Lower leg skin (tissue), 4 donors: Measurements from ENCODE around the gene TSPAN33. TPM values are rescaled to one million over a fixed set of nuclear protein-coding genes. Genes with fewer than 3 reads are reported as not detected.

Experiments
- DNase-seq, 2 donors: peaks; one replicate each; pipeline ENCODE4 v3.0.0-alpha.2; 2019; ENCODE audit warnings: low spot score in 2 of 2
- H3K4me3 ChIP-seq: fragments of 200-600 bp; sonication (generic); 2 replicates; pipeline ENCODE4 v1.5.1; 2017; ENCODE audit warnings: mild to moderate bottlenecking, low read depth; ENCODE audit not compliant: poor library complexity, severe bottlenecking
- POLR2A ChIP-seq, 2 donors: fragments of 450-650 bp; IDR thresholded peaks; one replicate each; pipeline ENCODE4 v1.6.1; 2016 to 2017; ENCODE audit warnings: antibody characterized with exemption in 2 of 2, mild to moderate bottlenecking in 1 of 2, moderate library complexity in 1 of 2
- WGBS, 2 donors: methylation state at CpG; one replicate each; pipeline ENCODE4 v1.1.5; 2018; 5-methylcytosine and 5-hydroxymethylcytosine counted together
- intact Hi-C: fragments of 100-400 bp; cut with DNase I; formaldehyde crosslinking; loops from one replicate; pipeline ENCODE4 v1.15.0; 2023; ENCODE audit warnings: low total_unique reads
- total RNA-seq, 4 donors: library from RNA; depleted of rRNA; stranded (reverse); fragments of >200 nt; gene quantifications; one replicate each; pipeline ENCODE4 v1.1.0, GENCODE V29; 2016
- TF ChIP-seq, protein P1 (sequence below), 3 donors: fragments of 450-650 bp; IDR thresholded peaks; one replicate each; pipeline ENCODE4 v1.5.1; 2016; ENCODE audit warnings: antibody characterized with exemption in 3 of 3, mild to moderate bottlenecking in 3 of 3, moderate library complexity in 2 of 3

TSPAN33 gene
- total RNA-seq, 4 donors from 2014 or later = 7.4 to 13.4 (median 9.9) TPM

DNA sequence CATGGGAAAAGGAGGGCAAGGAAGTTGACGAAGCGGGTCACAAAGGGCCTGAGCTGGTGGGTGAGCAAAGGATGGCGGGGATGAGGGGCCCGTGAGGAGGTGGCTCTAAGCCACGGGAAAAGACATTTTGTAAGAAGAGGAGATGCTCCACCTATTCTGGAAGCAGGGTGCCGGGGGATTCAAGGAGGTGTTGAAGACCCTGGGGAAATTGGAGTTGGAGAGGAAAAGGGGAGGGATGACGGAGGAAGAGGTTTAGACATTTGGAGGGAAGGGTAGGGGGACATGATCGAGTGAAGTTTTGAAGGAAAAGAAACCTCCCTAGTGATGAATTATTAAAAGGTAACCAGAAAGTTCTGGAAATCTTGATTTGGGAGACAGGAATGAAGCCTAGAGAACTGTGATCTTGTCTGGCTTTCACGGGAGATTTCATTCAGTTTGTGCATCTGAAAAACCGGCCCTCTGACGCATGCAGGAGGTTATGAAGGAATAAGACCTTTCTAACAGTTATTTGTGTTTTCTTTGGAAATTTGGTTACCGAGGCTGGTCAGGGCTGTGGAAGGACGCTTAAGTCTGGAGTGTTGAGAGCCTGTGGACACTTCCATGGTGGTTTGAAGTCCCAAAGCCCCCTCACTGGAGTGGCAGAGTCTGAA lies 45.3 kb downstream of the TSPAN33 start:
- intact Hi-C loops = no loop called here
- 33 to 38% methylated on average over 13 of the region's 13 CpGs for WGBS, 2 donors
- peak in 1 of 2 donors; percentile 3 for DNase-seq
- TF ChIP-seq POLR2A (IDR thresholded peaks at IDR 0.05) = no peak
- peak overlapping the region; percentile 59 for H3K4me3 ChIP-seq

DNA sequence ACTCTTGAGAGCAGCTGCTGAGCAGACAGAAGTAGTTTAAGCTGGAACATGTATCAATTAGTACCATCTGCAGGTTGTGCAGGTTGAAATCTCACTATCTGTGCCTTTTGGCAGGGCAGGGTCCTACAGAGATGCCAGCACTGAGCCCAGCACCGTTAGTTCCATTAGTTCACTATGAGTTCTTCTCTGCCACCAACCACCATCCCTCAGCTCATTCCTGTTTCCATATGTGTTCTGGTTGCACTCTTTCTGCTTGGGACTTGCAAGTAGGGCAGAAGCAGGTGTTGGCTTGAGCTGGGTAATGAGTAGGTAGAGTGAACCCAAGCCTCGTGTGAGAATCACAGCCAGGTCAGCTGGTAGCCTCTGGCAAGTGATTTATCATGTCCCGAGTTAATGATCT lies 46.8 kb downstream of the TSPAN33 start:
- WGBS, 2 donors = 53 to 70% methylated on average over 3 of the region's 3 CpGs
- intact Hi-C loops = no loop called here
- TF ChIP-seq POLR2A (IDR thresholded peaks at IDR 0.05) = no peak
- TF ChIP-seq, protein P1, sequence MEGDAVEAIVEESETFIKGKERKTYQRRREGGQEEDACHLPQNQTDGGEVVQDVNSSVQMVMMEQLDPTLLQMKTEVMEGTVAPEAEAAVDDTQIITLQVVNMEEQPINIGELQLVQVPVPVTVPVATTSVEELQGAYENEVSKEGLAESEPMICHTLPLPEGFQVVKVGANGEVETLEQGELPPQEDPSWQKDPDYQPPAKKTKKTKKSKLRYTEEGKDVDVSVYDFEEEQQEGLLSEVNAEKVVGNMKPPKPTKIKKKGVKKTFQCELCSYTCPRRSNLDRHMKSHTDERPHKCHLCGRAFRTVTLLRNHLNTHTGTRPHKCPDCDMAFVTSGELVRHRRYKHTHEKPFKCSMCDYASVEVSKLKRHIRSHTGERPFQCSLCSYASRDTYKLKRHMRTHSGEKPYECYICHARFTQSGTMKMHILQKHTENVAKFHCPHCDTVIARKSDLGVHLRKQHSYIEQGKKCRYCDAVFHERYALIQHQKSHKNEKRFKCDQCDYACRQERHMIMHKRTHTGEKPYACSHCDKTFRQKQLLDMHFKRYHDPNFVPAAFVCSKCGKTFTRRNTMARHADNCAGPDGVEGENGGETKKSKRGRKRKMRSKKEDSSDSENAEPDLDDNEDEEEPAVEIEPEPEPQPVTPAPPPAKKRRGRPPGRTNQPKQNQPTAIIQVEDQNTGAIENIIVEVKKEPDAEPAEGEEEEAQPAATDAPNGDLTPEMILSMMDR (IDR thresholded peaks at IDR 0.05) = no peak
- H3K4me3 ChIP-seq = no peak overlapping the region
- DNase-seq = peak in 1 of 2 donors; percentile 59

DNA sequence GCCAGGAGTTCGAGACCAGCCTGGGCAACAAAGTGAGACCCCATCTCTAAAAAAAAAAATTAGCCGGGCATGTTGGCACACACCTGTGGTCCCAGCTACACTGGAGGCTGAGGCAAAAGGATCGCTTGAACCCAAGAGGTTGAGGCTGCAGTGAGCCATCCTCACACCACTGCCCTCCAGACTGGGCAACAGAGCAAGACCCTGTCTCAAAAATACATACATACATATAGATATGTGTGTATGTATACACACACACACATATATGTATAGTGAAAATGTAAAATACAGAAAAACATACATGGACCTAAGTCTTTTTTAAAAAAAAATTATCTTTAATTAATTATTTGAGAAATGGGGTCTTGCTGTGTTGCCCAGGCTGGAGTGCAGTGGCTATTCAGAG lies 49.4 kb downstream of the TSPAN33 start:
- TF ChIP-seq POLR2A (IDR thresholded peaks at IDR 0.05) = no peak
- TF ChIP-seq, protein P1 (IDR thresholded peaks at IDR 0.05) = no peak
- WGBS, 2 donors = 87 to 94% methylated on average over 3 of the region's 3 CpGs
- intact Hi-C loops = no loop called here
- no peak overlapping the region for H3K4me3 ChIP-seq
- DNase-seq = no peak

DNA sequence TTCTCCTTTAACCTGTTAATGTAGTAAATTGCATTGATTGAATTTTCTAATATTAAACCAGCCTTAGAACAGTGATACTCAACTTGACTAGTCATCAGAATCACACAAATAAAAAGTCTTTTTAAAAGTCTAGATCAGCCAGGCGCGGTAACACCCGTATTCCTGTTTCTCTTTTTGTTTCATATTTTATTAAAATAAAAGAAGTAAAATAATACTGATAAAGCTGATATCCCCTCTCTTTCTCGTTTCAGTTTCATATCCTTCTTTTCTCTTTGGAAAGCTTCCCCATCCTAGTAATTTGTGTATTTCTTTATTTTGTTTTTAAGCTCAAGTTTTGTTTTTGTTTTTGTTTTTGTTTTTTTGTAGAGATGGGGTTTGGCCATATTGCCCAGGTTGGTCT lies 53.3 kb downstream of the TSPAN33 start:
- no peak for DNase-seq
- TF ChIP-seq POLR2A (IDR thresholded peaks at IDR 0.05) = no peak
- TF ChIP-seq, protein P1 (IDR thresholded peaks at IDR 0.05) = no peak
- intact Hi-C loops = no loop called here
- no peak overlapping the region for H3K4me3 ChIP-seq
- 86 to 87% methylated on average over 4 of the region's 4 CpGs for WGBS, 2 donors

DNA sequence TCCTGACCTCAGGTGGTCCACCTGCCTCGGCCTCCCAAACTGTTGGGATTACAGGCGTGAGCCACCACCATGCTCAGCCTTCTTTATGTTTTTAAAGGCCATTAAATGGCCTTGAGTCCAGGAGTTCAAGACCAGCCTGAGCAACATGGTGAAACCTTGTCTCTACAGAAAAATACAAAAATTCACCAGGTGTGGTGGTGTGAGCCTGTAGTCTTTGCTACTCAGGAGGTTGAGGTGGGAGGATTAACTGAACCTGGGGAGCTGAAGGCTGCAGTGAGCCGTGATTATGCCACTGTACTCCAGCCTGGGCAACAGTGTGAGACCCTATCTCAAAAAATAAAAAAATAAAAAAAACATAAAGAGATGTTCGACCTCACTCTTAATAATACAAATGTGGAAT lies 54.9 kb downstream of the TSPAN33 start:
- intact Hi-C loops = no loop called here
- no peak overlapping the region for H3K4me3 ChIP-seq
- 94 to 95% methylated on average over 4 of the region's 4 CpGs for WGBS, 2 donors
- TF ChIP-seq, protein P1 (IDR thresholded peaks at IDR 0.05) = no peak
- no peak for TF ChIP-seq POLR2A (IDR thresholded peaks at IDR 0.05)
- DNase-seq = peak in 1 of 2 donors; percentile 49

DNA sequence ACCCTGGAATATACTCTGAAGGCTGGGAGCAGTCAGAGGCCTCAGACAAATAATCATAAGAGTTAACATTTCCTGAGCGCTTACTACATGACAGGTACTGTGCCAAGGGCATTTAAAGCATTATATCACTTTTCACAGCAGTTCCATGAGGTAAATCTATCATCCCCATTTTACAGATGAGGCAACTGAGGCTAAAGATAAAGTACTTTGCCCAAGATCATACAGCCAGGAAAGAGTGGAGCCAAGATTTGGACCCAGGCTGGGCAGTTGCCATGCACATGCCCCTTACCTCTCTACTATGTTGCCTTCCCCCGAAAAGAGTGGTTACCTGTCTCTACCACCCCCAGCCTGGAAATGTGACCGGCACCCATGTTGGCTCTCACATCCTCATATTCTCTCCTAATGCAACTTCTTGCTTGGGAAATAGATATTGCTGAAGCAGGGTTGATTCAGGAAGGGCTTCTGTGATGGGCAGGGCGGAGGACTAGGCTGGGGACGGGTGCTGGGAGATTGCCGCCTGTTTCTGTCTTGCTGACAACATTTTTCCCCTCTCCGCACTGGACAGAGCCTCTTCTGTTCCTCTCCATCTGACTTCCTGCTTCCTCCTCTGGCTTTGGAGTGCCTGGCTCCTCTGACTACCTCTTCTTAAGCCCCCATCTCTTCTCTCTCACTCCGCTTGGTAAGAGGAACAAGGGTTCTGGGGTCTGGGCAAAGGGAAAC lies 57.7 kb downstream of the TSPAN33 start:
- 86 to 87% methylated on average over 8 of the region's 8 CpGs for WGBS, 2 donors
- intact Hi-C loops = no loop called here
- TF ChIP-seq, protein P1 (IDR thresholded peaks at IDR 0.05) = no peak
- TF ChIP-seq POLR2A (IDR thresholded peaks at IDR 0.05) = no peak

More for the DNA sequence above, 57.7 kb downstream of the TSPAN33 start:
- peak in 1 of 2 donors; percentile 57 for DNase-seq
- H3K4me3 ChIP-seq = no peak overlapping the region
